HL-60 (cell line): Measurements from ENCODE around the gene ZNF423.

ENCODE experiments used
- DNase-seq, 2 experiments: peaks; one replicate each; pipeline ENCODE4 v3.0.0-alpha.2; 2010 to 2020; ENCODE audit warnings: low read depth in 1 of 2, low spot score in 1 of 2
- H3K27ac ChIP-seq: fragments of 250-450 bp; sonication (Bioruptor Pico); replicated peaks from 2 replicates; pipeline ENCODE4 v1.5.1; 2020; ENCODE audit warnings: mild to moderate bottlenecking, moderate library complexity
- H3K27me3 ChIP-seq: fragments of 250-450 bp; sonication (Bioruptor Pico); 2 replicates; pipeline ENCODE4 v1.5.1; 2021; ENCODE audit warnings: mild to moderate bottlenecking, moderate library complexity; ENCODE audit not compliant: insufficient read depth, poor library complexity, severe bottlenecking
- H3K4me3 ChIP-seq: replicated peaks from 2 replicates; pipeline ENCODE4 v1.5.1; 2011; ENCODE audit warnings: mild to moderate bottlenecking, control low read depth, low read length; ENCODE audit not compliant: insufficient read depth
- CTCF ChIP-seq: IDR thresholded peaks from one replicate; pipeline ENCODE4 v1.5.1; 2011; ENCODE audit warnings: low read length, control low read depth, inconsistent platforms; ENCODE audit not compliant: insufficient read depth
- GABPA ChIP-seq: IDR thresholded peaks from 2 replicates; pipeline ENCODE4 v1.6.1; 2012; ENCODE audit warnings: low read depth
- POLR2AphosphoS5 ChIP-seq: IDR thresholded peaks from 2 replicates; pipeline ENCODE4 v1.6.1; 2012; ENCODE audit warnings: low read depth
- REST ChIP-seq: IDR thresholded peaks from 2 replicates; pipeline ENCODE4 v1.6.1; 2012; ENCODE audit warnings: low read depth; ENCODE audit not compliant: insufficient replicate concordance
- SPI1 ChIP-seq: IDR thresholded peaks from 2 replicates; pipeline ENCODE4 v1.6.1; 2012; ENCODE audit warnings: low read depth, mild to moderate bottlenecking, borderline replicate concordance

ZNF423 gene

GRCh38 chr16:49599704-49600103 is 256.2 kb downstream of the ZNF423 start:
- Histone ChIP-seq H3K4me3 (no peak overlapping the region), H3K27me3 (no peaks in the 10 kb centered on the region), H3K27ac (no peak overlapping the region)
- no peak for TF ChIP-seq CTCF
- TF ChIP-seq POLR2AphosphoS5, result no peak
- no peak for TF ChIP-seq REST
- no peak for TF ChIP-seq SPI1
- no peak for TF ChIP-seq GABPA
- no peak for DNase-seq

- Histone ChIP-seq H3K27me3 (no peaks in the 10 kb centered on the region), H3K4me3 (no peak overlapping the region), H3K27ac (no peak overlapping the region)
- TF ChIP-seq REST (no peak), CTCF (no peak), SPI1 (no peak), POLR2AphosphoS5 (no peak), GABPA (no peak)
- no peak for DNase-seq
These were observed 256.6 kb downstream of the ZNF423 start for GRCh38 chr16:49599281-49599680.

- no peaks in the 10 kb centered on the region for H3K27me3 ChIP-seq
- no peak overlapping the region for H3K4me3 ChIP-seq
- no peak for TF ChIP-seq POLR2AphosphoS5
- TF ChIP-seq GABPA, result no peak
- TF ChIP-seq CTCF, result no peak
- TF ChIP-seq SPI1, result no peak
- no peak for TF ChIP-seq REST
- DNase-seq, result no peak
- H3K27ac ChIP-seq, result no peak overlapping the region
These were observed 257.3 kb downstream of the ZNF423 start for GRCh38 chr16:49598383-49599170.
